ENCODE results near the gene KRT83. TPM values are rescaled to one million over a fixed set of nuclear protein-coding genes. Genes with fewer than 3 reads are reported as not detected.
A peak's percentile ranks its signal among the peaks of the same experiment; 100 is the strongest.

The KRT83 gene
- polyA plus RNA-seq, 2 of the 4 experiments (the other 2 are of a cell fraction) = 20.4 to 44.8 TPM

DNA sequence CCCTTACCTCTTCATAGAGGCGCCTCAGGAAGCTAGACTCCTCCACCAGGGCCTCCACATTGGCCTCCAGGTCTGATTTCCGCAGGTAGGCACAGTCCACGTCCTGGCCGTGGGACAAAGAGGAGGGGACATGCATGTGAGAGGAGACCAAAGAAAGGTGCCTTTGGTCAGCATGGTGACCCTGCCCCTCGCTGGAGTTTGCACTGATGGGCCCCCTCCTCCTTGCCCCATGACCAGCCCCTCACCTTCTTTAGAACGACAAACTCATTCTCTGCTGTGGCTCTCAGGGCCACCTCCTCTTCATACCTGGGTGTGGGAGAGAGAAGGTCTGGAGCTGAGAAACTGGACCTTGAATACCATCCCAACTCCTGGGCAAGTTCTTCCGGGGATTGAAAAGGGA is 42.9 kb upstream of the KRT83 start:
- CTCF ChIA-PET = interaction anchor here (0.9 to 46.1 kb wide), 8 partner anchors 8 to 510 kb away, joined by 3 to 1221 read pairs (median 7); no protein-coding TSS in a partner anchor
- ATAC-seq (no peak), DNase-seq (ENCODE audit: low read depth in 1 of 2, low spot score in 1 of 2) (no peak), FAIRE-seq (no peak)
- 75% methylated on average over 7 of the region's 7 CpGs for WGBS (ENCODE audit: missing lambda C conversion rate)
- Histone ChIP-seq H3K4me2 (no peak overlapping the region), H3K9me3 (no peaks in the 10 kb centered on the region), H3K4me1 (peaks cover 6% of the 10 kb centered on the region; the same call in 1 of the 3 replicates), H3K4me3 (no peak overlapping the region), H3K27ac (peak overlapping the region in 1 of 2 experiments; percentile 56; a peak in 2 of 6 replicates)
- POLR2A ChIA-PET = interaction anchor here (0.6 kb wide), 1 partner anchor 217 kb away, joined by 11 read pairs; no protein-coding TSS in a partner anchor
- TF ChIP-seq ATOH8 (CRISPR knock-in tag; IDR thresholded peaks at IDR 0.05; ENCODE audit: low read depth) (no peak), JUNB (IDR thresholded peaks at IDR 0.05) (no peak), HOXA7 (CRISPR knock-in tag; IDR thresholded peaks at IDR 0.05) (no peak), RCOR1 (IDR thresholded peaks at IDR 0.05; ENCODE audit: low read depth, low read length) (no peak), TFCP2L1 (CRISPR knock-in tag; IDR thresholded peaks at IDR 0.05) (no peak), HOXB13 (CRISPR knock-in tag; IDR thresholded peaks at IDR 0.05; ENCODE audit: low read depth) (no peak), HES2 (IDR thresholded peaks at IDR 0.05) (no peak), PHF8 (IDR thresholded peaks at IDR 0.05; ENCODE audit: borderline replicate concordance, low read depth) (no peak), HEYL (CRISPR knock-in tag; IDR thresholded peaks at IDR 0.05) (no peak), MYC (IDR thresholded peaks at IDR 0.05; ENCODE audit: borderline replicate concordance, low read length) (no peak), ZSCAN20 (CRISPR knock-in tag; IDR thresholded peaks at IDR 0.05) (no peak), RARB (CRISPR knock-in tag; IDR thresholded peaks at IDR 0.05) (no peak), FOSL2 (IDR thresholded peaks at IDR 0.05) (no peak), FOSL2 (CRISPR knock-in tag; IDR thresholded peaks at IDR 0.05) (no peak), NPAS2 (CRISPR knock-in tag; IDR thresholded peaks at IDR 0.05; ENCODE audit: borderline replicate concordance) (no peak), EHF (CRISPR knock-in tag; IDR thresholded peaks at IDR 0.05) (no peak)
- TF ChIP-seq, protein P1, sequence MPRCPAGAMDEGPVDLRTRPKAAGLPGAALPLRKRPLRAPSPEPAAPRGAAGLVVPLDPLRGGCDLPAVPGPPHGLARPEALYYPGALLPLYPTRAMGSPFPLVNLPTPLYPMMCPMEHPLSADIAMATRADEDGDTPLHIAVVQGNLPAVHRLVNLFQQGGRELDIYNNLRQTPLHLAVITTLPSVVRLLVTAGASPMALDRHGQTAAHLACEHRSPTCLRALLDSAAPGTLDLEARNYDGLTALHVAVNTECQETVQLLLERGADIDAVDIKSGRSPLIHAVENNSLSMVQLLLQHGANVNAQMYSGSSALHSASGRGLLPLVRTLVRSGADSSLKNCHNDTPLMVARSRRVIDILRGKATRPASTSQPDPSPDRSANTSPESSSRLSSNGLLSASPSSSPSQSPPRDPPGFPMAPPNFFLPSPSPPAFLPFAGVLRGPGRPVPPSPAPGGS (IDR thresholded peaks at IDR 0.05) = no peak
- TF ChIP-seq, protein P2, sequence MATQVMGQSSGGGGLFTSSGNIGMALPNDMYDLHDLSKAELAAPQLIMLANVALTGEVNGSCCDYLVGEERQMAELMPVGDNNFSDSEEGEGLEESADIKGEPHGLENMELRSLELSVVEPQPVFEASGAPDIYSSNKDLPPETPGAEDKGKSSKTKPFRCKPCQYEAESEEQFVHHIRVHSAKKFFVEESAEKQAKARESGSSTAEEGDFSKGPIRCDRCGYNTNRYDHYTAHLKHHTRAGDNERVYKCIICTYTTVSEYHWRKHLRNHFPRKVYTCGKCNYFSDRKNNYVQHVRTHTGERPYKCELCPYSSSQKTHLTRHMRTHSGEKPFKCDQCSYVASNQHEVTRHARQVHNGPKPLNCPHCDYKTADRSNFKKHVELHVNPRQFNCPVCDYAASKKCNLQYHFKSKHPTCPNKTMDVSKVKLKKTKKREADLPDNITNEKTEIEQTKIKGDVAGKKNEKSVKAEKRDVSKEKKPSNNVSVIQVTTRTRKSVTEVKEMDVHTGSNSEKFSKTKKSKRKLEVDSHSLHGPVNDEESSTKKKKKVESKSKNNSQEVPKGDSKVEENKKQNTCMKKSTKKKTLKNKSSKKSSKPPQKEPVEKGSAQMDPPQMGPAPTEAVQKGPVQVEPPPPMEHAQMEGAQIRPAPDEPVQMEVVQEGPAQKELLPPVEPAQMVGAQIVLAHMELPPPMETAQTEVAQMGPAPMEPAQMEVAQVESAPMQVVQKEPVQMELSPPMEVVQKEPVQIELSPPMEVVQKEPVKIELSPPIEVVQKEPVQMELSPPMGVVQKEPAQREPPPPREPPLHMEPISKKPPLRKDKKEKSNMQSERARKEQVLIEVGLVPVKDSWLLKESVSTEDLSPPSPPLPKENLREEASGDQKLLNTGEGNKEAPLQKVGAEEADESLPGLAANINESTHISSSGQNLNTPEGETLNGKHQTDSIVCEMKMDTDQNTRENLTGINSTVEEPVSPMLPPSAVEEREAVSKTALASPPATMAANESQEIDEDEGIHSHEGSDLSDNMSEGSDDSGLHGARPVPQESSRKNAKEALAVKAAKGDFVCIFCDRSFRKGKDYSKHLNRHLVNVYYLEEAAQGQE (IDR thresholded peaks at IDR 0.05) = no peak
- TF ChIP-seq, protein P3, sequence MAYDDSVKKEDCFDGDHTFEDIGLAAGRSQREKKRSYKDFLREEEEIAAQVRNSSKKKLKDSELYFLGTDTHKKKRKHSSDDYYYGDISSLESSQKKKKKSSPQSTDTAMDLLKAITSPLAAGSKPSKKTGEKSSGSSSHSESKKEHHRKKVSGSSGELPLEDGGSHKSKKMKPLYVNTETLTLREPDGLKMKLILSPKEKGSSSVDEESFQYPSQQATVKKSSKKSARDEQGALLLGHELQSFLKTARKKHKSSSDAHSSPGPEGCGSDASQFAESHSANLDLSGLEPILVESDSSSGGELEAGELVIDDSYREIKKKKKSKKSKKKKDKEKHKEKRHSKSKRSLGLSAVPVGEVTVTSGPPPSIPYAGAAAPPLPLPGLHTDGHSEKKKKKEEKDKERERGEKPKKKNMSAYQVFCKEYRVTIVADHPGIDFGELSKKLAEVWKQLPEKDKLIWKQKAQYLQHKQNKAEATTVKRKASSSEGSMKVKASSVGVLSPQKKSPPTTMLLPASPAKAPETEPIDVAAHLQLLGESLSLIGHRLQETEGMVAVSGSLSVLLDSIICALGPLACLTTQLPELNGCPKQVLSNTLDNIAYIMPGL (CRISPR knock-in tag; IDR thresholded peaks at IDR 0.05; ENCODE audit: borderline replicate concordance) = no peak
- TF ChIP-seq, protein P4, sequence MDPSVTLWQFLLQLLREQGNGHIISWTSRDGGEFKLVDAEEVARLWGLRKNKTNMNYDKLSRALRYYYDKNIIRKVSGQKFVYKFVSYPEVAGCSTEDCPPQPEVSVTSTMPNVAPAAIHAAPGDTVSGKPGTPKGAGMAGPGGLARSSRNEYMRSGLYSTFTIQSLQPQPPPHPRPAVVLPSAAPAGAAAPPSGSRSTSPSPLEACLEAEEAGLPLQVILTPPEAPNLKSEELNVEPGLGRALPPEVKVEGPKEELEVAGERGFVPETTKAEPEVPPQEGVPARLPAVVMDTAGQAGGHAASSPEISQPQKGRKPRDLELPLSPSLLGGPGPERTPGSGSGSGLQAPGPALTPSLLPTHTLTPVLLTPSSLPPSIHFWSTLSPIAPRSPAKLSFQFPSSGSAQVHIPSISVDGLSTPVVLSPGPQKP (IDR thresholded peaks at IDR 0.05; ENCODE audit: low read depth, low read length) = no peak
